ENCODE results near the gene ANOS1.

- TF ChIP-seq CTCF (IDR thresholded peaks at IDR 0.05) (no peak), TCF7L2 (IDR thresholded peaks at IDR 0.05; ENCODE audit: low read depth, low read length) (no peak)
These were observed 7.6 kb downstream of the ANOS1 start for GRCh38 chrX:8724300-8724699.

All from Panc1 (cell line).